Breast epithelium (tissue), 4 donors: ENCODE results near the gene ADGRA1. TPM values are rescaled to one million over a fixed set of nuclear protein-coding genes. Genes with fewer than 3 reads are reported as not detected.
"Not testable (repeated sequence)": the region's sequence is repeated elsewhere in the genome, so short reads cannot be mapped to it uniquely, and the experiment has no call there.

Source experiments
- DNase-seq, 2 donors: peaks; one replicate each; pipeline ENCODE4 v3.0.0-alpha.2; 2019; ENCODE audit warnings: low spot score in 2 of 2
- H3K27ac ChIP-seq, 2 donors: fragments of 200-600 bp; sonication (generic) in 1 of 2; one replicate each; pipeline ENCODE4 v1.5.1; 2016 to 2019; ENCODE audit warnings: mild to moderate bottlenecking in 1 of 2
- H3K27me3 ChIP-seq, 2 donors: fragments of 200-600 bp; sonication (generic) in 1 of 2; one replicate each; pipeline versions ENCODE4 v1.5.1 to v1.6.0; 2017 to 2019; ENCODE audit warnings: control low read depth in 1 of 2, mild to moderate bottlenecking in 1 of 2
- H3K36me3 ChIP-seq: fragments of 200-600 bp; one replicate; pipeline ENCODE4 v1.5.1; 2019
- H3K4me1 ChIP-seq, 2 donors: fragments of 200-600 bp; sonication (generic); one replicate each; pipeline ENCODE4 v1.5.1; 2016 to 2019; ENCODE audit warnings: control low read depth in 1 of 2
- H3K4me3 ChIP-seq, 3 donors: fragments of 200-600 bp; sonication (generic); 1 replicate in 2 of 3; 2 replicates in 1 of 3; pipeline ENCODE4 v1.5.1; 2016 to 2019; ENCODE audit warnings: mild to moderate bottlenecking in 3 of 3, moderate library complexity in 2 of 3
- H3K9me3 ChIP-seq, 2 donors: fragments of 200-600 bp; sonication (generic) in 1 of 2; one replicate each; pipeline ENCODE4 v1.5.1; 2016 to 2019; ENCODE audit warnings: control low read depth in 1 of 2
- POLR2A ChIP-seq: fragments of 450-650 bp; IDR thresholded peaks from one replicate; pipeline ENCODE4 v1.6.1; 2016; ENCODE audit warnings: antibody characterized with exemption, mild to moderate bottlenecking, moderate library complexity
- POLR2AphosphoS5 ChIP-seq, 3 donors: sonication (generic); formaldehyde crosslinking; IDR thresholded peaks; one replicate each; pipeline ENCODE4 v1.6.1; 2017; ENCODE audit warnings: antibody characterized with exemption in 3 of 3
- intact Hi-C: fragments of 100-400 bp; cut with DNase I; formaldehyde crosslinking; loops from one replicate; pipeline ENCODE4 v1.15.1; 2023; ENCODE audit warnings: low total_unique reads
- total RNA-seq, 3 donors: library from RNA; depleted of rRNA; stranded (reverse); fragments of >200 nt; gene quantifications; one replicate each; pipeline ENCODE4 v1.1.0, GENCODE V29; 2016
- TF ChIP-seq, protein P1 (sequence below), 3 donors: fragments of 450-650 bp; IDR thresholded peaks; one replicate each; pipeline ENCODE4 v1.5.1; 2016 to 2017; ENCODE audit warnings: antibody characterized with exemption in 3 of 3, mild to moderate bottlenecking in 3 of 3, moderate library complexity in 3 of 3

Gene ADGRA1
- total RNA-seq, 3 donors from 2014 or later = 0.33 TPM; not detected in 2

DNA sequence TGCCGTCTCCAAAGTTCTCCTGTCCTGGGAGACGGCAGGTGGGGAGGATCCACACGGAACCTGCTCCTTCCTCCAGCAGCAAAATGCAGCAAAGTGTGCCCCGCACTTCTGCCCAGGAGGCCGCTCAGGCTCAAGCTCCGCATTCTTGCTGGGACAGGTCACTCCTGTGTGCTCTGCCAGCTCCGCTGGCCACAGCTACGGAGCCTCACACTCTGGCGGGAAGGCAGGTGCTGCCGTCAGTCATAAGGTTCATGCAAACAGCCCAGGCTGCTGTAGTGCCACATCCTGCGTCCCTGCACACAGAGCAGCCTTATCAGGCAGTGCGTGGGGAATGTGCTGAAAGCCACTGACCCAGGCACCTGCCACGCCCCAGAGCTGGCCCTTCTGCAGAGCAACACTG, 22.4 kb downstream of the ADGRA1 start:
- no peak for TF ChIP-seq POLR2A
- no peak for TF ChIP-seq POLR2AphosphoS5 (IDR thresholded peaks at IDR 0.05)
- TF ChIP-seq, protein P1, sequence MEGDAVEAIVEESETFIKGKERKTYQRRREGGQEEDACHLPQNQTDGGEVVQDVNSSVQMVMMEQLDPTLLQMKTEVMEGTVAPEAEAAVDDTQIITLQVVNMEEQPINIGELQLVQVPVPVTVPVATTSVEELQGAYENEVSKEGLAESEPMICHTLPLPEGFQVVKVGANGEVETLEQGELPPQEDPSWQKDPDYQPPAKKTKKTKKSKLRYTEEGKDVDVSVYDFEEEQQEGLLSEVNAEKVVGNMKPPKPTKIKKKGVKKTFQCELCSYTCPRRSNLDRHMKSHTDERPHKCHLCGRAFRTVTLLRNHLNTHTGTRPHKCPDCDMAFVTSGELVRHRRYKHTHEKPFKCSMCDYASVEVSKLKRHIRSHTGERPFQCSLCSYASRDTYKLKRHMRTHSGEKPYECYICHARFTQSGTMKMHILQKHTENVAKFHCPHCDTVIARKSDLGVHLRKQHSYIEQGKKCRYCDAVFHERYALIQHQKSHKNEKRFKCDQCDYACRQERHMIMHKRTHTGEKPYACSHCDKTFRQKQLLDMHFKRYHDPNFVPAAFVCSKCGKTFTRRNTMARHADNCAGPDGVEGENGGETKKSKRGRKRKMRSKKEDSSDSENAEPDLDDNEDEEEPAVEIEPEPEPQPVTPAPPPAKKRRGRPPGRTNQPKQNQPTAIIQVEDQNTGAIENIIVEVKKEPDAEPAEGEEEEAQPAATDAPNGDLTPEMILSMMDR (IDR thresholded peaks at IDR 0.05) = no peak
- H3K9me3 ChIP-seq = peaks cover 24 to 35% of the 10 kb centered on the region in 2 donors
- peaks cover 0 to 23% of the 10 kb centered on the region in 2 donors for H3K27me3 ChIP-seq
- H3K4me1 ChIP-seq = no peaks in the 10 kb centered on the region
- H3K36me3 ChIP-seq = no peaks in the 10 kb centered on the region
- intact Hi-C loops = no loop called here
- no peak for DNase-seq
- H3K4me3 ChIP-seq = no peak overlapping the region
- no peak overlapping the region for H3K27ac ChIP-seq

DNA sequence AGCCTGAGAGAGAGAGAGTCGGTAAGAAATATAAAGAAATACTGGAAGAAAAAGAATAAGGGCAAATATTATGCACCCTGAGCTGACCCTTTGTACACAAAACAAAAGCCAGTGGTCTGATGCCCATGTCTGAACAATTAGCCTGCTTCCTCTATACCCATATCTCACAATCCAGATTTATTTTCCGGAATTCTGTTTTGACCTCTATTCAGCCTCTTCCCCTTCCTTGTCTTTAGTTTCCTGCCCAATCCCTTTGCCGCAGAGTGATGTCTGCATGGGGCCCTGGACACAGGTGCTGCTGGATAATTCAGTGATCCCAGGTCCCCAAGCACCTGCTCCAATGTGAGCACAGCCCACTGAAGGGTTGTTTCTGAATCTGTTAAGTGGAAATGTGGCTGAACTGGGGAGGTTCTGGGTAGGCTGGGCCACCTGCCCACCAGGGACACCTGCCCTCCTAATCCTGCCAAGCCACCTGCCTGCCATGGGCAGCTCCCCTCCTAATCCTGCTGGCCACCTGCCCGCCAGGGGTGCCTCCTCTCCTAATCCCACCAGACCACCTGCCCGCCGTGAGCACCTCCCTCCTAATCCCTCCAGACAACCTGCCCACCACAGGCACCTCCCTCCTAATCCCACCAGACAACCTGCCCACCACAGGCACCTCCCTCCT, 23.0 kb downstream of the ADGRA1 start:
- TF ChIP-seq POLR2A = no peak
- TF ChIP-seq, protein P1 (IDR thresholded peaks at IDR 0.05) = no peak
- TF ChIP-seq POLR2AphosphoS5 (IDR thresholded peaks at IDR 0.05) = no peak
- Histone ChIP-seq H3K4me1 (no peaks in the 10 kb centered on the region), H3K9me3 (peaks cover 24 to 35% of the 10 kb centered on the region in 2 donors), H3K4me3 (no peak overlapping the region), H3K27ac (no peak overlapping the region), H3K27me3 (peaks cover 0 to 23% of the 10 kb centered on the region in 2 donors), H3K36me3 (no peaks in the 10 kb centered on the region)
- intact Hi-C loops = no loop called here
- DNase-seq = no peak

DNA sequence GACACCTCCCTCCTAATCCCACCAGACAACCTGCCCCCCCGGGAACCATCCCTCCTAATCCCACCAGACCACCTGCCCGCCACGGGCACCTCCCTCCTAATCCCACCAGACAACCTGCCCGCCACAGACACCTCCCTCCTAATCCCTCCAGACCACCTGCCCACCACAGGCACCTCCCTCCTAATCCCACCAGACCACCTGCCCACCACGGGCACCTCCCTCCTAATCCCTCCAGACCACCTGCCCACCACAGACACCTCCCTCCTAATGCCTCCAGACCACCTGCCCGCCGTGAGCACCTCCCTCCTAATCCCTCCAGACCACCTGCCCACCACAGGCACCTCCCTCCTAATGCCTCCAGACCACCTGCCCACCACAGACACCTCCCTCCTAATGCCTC, 23.9 kb downstream of the ADGRA1 start:
- peaks cover 0 to 25% of the 10 kb centered on the region in 2 donors for H3K27me3 ChIP-seq
- H3K4me1 ChIP-seq, intact Hi-C loops, H3K27ac ChIP-seq, DNase-seq, H3K4me3 ChIP-seq, H3K36me3 ChIP-seq: not testable (repeated sequence)
- peaks cover 17 to 28% of the 10 kb centered on the region in 2 donors for H3K9me3 ChIP-seq

DNA sequence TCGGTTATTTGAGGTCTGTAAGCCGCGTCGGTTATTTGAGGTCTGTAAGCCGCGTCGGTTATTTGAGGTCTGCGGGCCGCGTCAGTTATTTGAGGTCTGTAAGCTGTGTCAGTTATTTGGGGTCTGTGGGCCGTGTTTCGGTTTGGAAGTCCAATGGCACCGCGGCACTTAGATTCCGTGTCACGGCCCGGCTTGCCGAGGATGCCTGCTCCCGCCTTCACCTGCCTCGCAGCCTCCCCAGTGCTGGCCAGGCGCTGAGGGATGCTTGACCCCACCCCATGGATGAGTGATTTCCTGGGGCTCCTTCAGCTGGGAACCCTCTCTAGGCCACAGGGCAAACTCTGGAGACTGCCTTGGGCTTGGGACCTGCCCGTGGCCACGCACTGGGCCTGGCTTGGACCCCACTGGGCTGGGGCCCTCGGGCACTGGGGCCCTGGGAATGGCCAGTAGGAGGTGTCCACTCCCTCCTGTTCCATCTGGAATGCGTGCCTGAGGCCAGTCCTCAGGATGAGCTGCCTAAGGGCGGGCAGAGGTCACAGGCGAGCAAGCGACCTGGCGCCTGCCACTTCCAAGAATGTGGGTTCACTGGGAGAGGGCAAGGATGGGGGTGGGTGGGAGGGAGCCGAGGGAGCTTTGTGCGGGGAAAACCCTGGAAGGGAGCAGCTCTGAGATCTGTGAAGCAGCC, 25.6 kb downstream of the ADGRA1 start:
- intact Hi-C loops = no loop called here
- TF ChIP-seq POLR2AphosphoS5 (IDR thresholded peaks at IDR 0.05) (no peak), POLR2A (no peak)
- TF ChIP-seq, protein P1 (IDR thresholded peaks at IDR 0.05) = no peak
- Histone ChIP-seq H3K4me3 (no peak overlapping the region), H3K9me3 (peaks cover 11 to 15% of the 10 kb centered on the region in 2 donors), H3K36me3 (no peaks in the 10 kb centered on the region), H3K27me3 (peaks cover 0 to 40% of the 10 kb centered on the region in 2 donors), H3K27ac (no peak overlapping the region), H3K4me1 (no peaks in the 10 kb centered on the region)
- no peak for DNase-seq

DNA sequence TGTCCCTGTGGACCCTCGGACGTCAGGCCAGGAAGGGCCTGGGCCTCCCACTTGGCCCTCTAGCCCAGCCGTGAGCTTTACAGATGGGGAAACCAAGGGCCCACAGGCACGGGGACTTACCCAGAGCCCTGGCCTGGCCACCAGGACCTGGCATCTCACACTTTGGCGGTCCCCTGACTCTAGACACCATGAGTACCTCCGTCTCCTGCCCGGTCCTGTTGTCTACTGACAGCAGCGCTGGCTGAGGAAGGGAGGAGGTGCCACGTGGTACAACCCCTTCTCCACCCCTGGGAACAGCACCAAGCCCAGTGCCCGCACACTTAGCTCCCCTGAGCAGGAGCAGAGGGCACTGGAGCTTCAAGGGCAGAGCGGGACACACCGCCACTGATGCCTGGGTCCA, 26.1 kb downstream of the ADGRA1 start:
- TF ChIP-seq, protein P1 (IDR thresholded peaks at IDR 0.05) = no peak
- no peak for TF ChIP-seq POLR2AphosphoS5 (IDR thresholded peaks at IDR 0.05)
- TF ChIP-seq POLR2A = no peak
- DNase-seq = no peak
- H3K9me3 ChIP-seq = peaks cover 7 to 11% of the 10 kb centered on the region in 2 donors
- no peak overlapping the region for H3K27ac ChIP-seq
- H3K4me1 ChIP-seq = no peaks in the 10 kb centered on the region
- peaks cover 0 to 40% of the 10 kb centered on the region in 2 donors for H3K27me3 ChIP-seq
- no peaks in the 10 kb centered on the region for H3K36me3 ChIP-seq
- intact Hi-C loops = no loop called here
- no peak overlapping the region for H3K4me3 ChIP-seq
